ENCODE results near the gene CASQ1. TPM values are rescaled to one million over a fixed set of nuclear protein-coding genes. Genes with fewer than 3 reads are reported as not detected.

Gene CASQ1
- total RNA-seq, 3 donors from 2014 or later (not counting 1 experiment from before 2014, with no cell fraction given) = not detected

GRCh38 chr1:160224606-160225005 lies 34.2 kb downstream of the CASQ1 start:
- Mint-ChIP-seq H3K27ac (no peak overlapping the region), H3K27me3 (ENCODE audit: low read depth in 2 of 2) (no peaks in the 10 kb centered on the region), H3K4me1 (no peaks in the 10 kb centered on the region), H3K36me3 (peaks cover 9% of the 10 kb centered on the region), H3K4me3 (no peak overlapping the region), H3K9me3 (no peaks in the 10 kb centered on the region)
- Histone ChIP-seq H3K4me1 (ENCODE audit: control insufficient read depth, insufficient read depth, low read length) (no peaks in the 10 kb centered on the region), H3K36me3 (ENCODE audit: control insufficient read depth, insufficient read depth, low read length) (peaks cover 94% of the 10 kb centered on the region), H3K4me3 (ENCODE audit: low read length) (no peak overlapping the region), H3K9me3 (ENCODE audit: control insufficient read depth, insufficient read depth, low read length) (no peaks in the 10 kb centered on the region), H3K27ac (ENCODE audit: low read length) (no peak overlapping the region), H3K27me3 (ENCODE audit: control insufficient read depth, insufficient read depth, low read length) (no peaks in the 10 kb centered on the region)
- WGBS (ENCODE audit: insufficient coverage) = 100% methylated on average over 2 of the region's 2 CpGs
- ATAC-seq (no peak), DNase-seq (no peak)
- intact Hi-C loops (cut with micrococcal nuclease) = no loop called here
- no peak for TF ChIP-seq CTCF (IDR thresholded peaks at IDR 0.05)

- H3K36me3 ChIP-seq (ENCODE audit: control insufficient read depth, insufficient read depth, low read length) = peaks cover 93% of the 10 kb centered on the region
- H3K4me1 ChIP-seq (ENCODE audit: control insufficient read depth, insufficient read depth, low read length) = no peaks in the 10 kb centered on the region
- WGBS (ENCODE audit: insufficient coverage) = 100% methylated on average over 2 of the region's 2 CpGs
- TF ChIP-seq CTCF (IDR thresholded peaks at IDR 0.05) = no peak
- H3K4me3 ChIP-seq (ENCODE audit: low read length) = no peak overlapping the region
- ATAC-seq = no peak
- no peaks in the 10 kb centered on the region for H3K27me3 ChIP-seq (ENCODE audit: control insufficient read depth, insufficient read depth, low read length)
- H3K36me3 Mint-ChIP-seq = peaks cover 16% of the 10 kb centered on the region
- no peaks in the 10 kb centered on the region for H3K9me3 Mint-ChIP-seq
- no peaks in the 10 kb centered on the region for H3K27me3 Mint-ChIP-seq (ENCODE audit: low read depth in 2 of 2)
- no peak overlapping the region for H3K27ac ChIP-seq (ENCODE audit: low read length)
- no peak overlapping the region for H3K27ac Mint-ChIP-seq
- intact Hi-C loops (cut with micrococcal nuclease) = no loop called here
- no peak for DNase-seq
- H3K9me3 ChIP-seq (ENCODE audit: control insufficient read depth, insufficient read depth, low read length) = no peaks in the 10 kb centered on the region
- H3K4me1 Mint-ChIP-seq = no peaks in the 10 kb centered on the region
- no peak overlapping the region for H3K4me3 Mint-ChIP-seq
Observed at GRCh38 chr1:160225345-160225744, 35.0 kb downstream of the CASQ1 start.

- WGBS (ENCODE audit: insufficient coverage) = 82% methylated on average over 1 of the region's 2 CpGs
- no peak overlapping the region for H3K27ac ChIP-seq (ENCODE audit: low read length)
- ATAC-seq (no peak), DNase-seq (no peak)
- no peak for TF ChIP-seq CTCF (IDR thresholded peaks at IDR 0.05)
- H3K9me3 Mint-ChIP-seq = no peaks in the 10 kb centered on the region
- peaks cover 17% of the 10 kb centered on the region for H3K36me3 Mint-ChIP-seq
- no peaks in the 10 kb centered on the region for H3K27me3 Mint-ChIP-seq (ENCODE audit: low read depth in 2 of 2)
- no peaks in the 10 kb centered on the region for H3K4me1 ChIP-seq (ENCODE audit: control insufficient read depth, insufficient read depth, low read length)
- no peak overlapping the region for H3K27ac Mint-ChIP-seq
- no peaks in the 10 kb centered on the region for H3K4me1 Mint-ChIP-seq
- H3K27me3 ChIP-seq (ENCODE audit: control insufficient read depth, insufficient read depth, low read length) = no peaks in the 10 kb centered on the region
- no peaks in the 10 kb centered on the region for H3K9me3 ChIP-seq (ENCODE audit: control insufficient read depth, insufficient read depth, low read length)
- H3K4me3 ChIP-seq (ENCODE audit: low read length) = no peak overlapping the region
- peaks cover 93% of the 10 kb centered on the region for H3K36me3 ChIP-seq (ENCODE audit: control insufficient read depth, insufficient read depth, low read length)
- intact Hi-C loops (cut with micrococcal nuclease) = no loop called here
- H3K4me3 Mint-ChIP-seq = no peak overlapping the region
Observed at GRCh38 chr1:160226623-160227022, 36.2 kb downstream of the CASQ1 start.

GRCh38 chr1:160227034-160227433 lies 36.7 kb downstream of the CASQ1 start:
- Mint-ChIP-seq H3K27me3 (ENCODE audit: low read depth in 2 of 2) (no peaks in the 10 kb centered on the region), H3K9me3 (no peaks in the 10 kb centered on the region), H3K36me3 (peaks cover 17% of the 10 kb centered on the region), H3K27ac (no peak overlapping the region), H3K4me1 (no peaks in the 10 kb centered on the region), H3K4me3 (no peak overlapping the region)
- no peak for TF ChIP-seq CTCF (IDR thresholded peaks at IDR 0.05)
- no peaks in the 10 kb centered on the region for H3K9me3 ChIP-seq (ENCODE audit: control insufficient read depth, insufficient read depth, low read length)
- ATAC-seq (no peak), DNase-seq (no peak)
- no peak overlapping the region for H3K4me3 ChIP-seq (ENCODE audit: low read length)
- H3K36me3 ChIP-seq (ENCODE audit: control insufficient read depth, insufficient read depth, low read length) = peaks cover 94% of the 10 kb centered on the region
- WGBS (ENCODE audit: insufficient coverage) = 95% methylated on average over 4 of the region's 4 CpGs
- H3K4me1 ChIP-seq (ENCODE audit: control insufficient read depth, insufficient read depth, low read length) = no peaks in the 10 kb centered on the region
- H3K27me3 ChIP-seq (ENCODE audit: control insufficient read depth, insufficient read depth, low read length) = no peaks in the 10 kb centered on the region
- intact Hi-C loops (cut with micrococcal nuclease) = no loop called here
- H3K27ac ChIP-seq (ENCODE audit: low read length) = no peak overlapping the region

All from natural killer cell (primary cell).